Breast epithelium (tissue), 4 donors: Measurements from ENCODE around the gene TENM3. TPM values are rescaled to one million over a fixed set of nuclear protein-coding genes. Genes with fewer than 3 reads are reported as not detected.

Experiments used
- DNase-seq, 2 donors: peaks; one replicate each; pipeline ENCODE4 v3.0.0-alpha.2; 2019; ENCODE audit warnings: low spot score in 2 of 2
- H3K27ac ChIP-seq, 2 donors: fragments of 200-600 bp; sonication (generic) in 1 of 2; one replicate each; pipeline ENCODE4 v1.5.1; 2016 to 2019; ENCODE audit warnings: mild to moderate bottlenecking in 1 of 2
- H3K27me3 ChIP-seq, 2 donors: fragments of 200-600 bp; sonication (generic) in 1 of 2; one replicate each; pipeline versions ENCODE4 v1.5.1 to v1.6.0; 2017 to 2019; ENCODE audit warnings: control low read depth in 1 of 2, mild to moderate bottlenecking in 1 of 2
- H3K36me3 ChIP-seq: fragments of 200-600 bp; one replicate; pipeline ENCODE4 v1.5.1; 2019
- H3K4me1 ChIP-seq, 2 donors: fragments of 200-600 bp; sonication (generic); one replicate each; pipeline ENCODE4 v1.5.1; 2016 to 2019; ENCODE audit warnings: control low read depth in 1 of 2
- H3K4me3 ChIP-seq, 3 donors: fragments of 200-600 bp; sonication (generic); 1 replicate in 2 of 3; 2 replicates in 1 of 3; pipeline ENCODE4 v1.5.1; 2016 to 2019; ENCODE audit warnings: mild to moderate bottlenecking in 3 of 3, moderate library complexity in 2 of 3
- H3K9me3 ChIP-seq, 2 donors: fragments of 200-600 bp; sonication (generic) in 1 of 2; one replicate each; pipeline ENCODE4 v1.5.1; 2016 to 2019; ENCODE audit warnings: control low read depth in 1 of 2
- CTCF ChIP-seq, 3 donors: fragments of 450-650 bp; IDR thresholded peaks; one replicate each; pipeline ENCODE4 v1.5.1; 2016 to 2017; ENCODE audit warnings: antibody characterized with exemption in 3 of 3, mild to moderate bottlenecking in 3 of 3, moderate library complexity in 3 of 3
- POLR2A ChIP-seq: fragments of 450-650 bp; IDR thresholded peaks from one replicate; pipeline ENCODE4 v1.6.1; 2016; ENCODE audit warnings: antibody characterized with exemption, mild to moderate bottlenecking, moderate library complexity
- POLR2AphosphoS5 ChIP-seq, 3 donors: sonication (generic); formaldehyde crosslinking; IDR thresholded peaks; one replicate each; pipeline ENCODE4 v1.6.1; 2017; ENCODE audit warnings: antibody characterized with exemption in 3 of 3
- intact Hi-C: fragments of 100-400 bp; cut with DNase I; formaldehyde crosslinking; loops from one replicate; pipeline ENCODE4 v1.15.1; 2023; ENCODE audit warnings: low total_unique reads
- total RNA-seq, 3 donors: library from RNA; depleted of rRNA; stranded (reverse); fragments of >200 nt; gene quantifications; one replicate each; pipeline ENCODE4 v1.1.0, GENCODE V29; 2016

Gene TENM3
- total RNA-seq, 3 donors from 2014 or later: 4.6 to 30.6 (median 8.8) TPM

GRCh38 chr4:182254026-182254780 lies 11.0 kb downstream of the TENM3 start:
- Histone ChIP-seq H3K27ac (no peak overlapping the region), H3K4me1 (no peaks in the 10 kb centered on the region), H3K9me3 (peaks cover 0 to 3% of the 10 kb centered on the region in 2 donors), H3K36me3 (no peaks in the 10 kb centered on the region), H3K27me3 (peaks cover 0 to 5% of the 10 kb centered on the region in 2 donors), H3K4me3 (no peak overlapping the region)
- no peak for DNase-seq
- intact Hi-C loops: no loop called here
- TF ChIP-seq CTCF (IDR thresholded peaks at IDR 0.05): no peak
- no peak for TF ChIP-seq POLR2A
- TF ChIP-seq POLR2AphosphoS5 (IDR thresholded peaks at IDR 0.05): no peak

GRCh38 chr4:182255441-182256190 lies 12.4 kb downstream of the TENM3 start:
- intact Hi-C loops: no loop called here
- TF ChIP-seq POLR2A: no peak
- no peak for TF ChIP-seq POLR2AphosphoS5 (IDR thresholded peaks at IDR 0.05)
- TF ChIP-seq CTCF (IDR thresholded peaks at IDR 0.05): no peak
- DNase-seq: no peak
- no peak overlapping the region for H3K27ac ChIP-seq
- no peaks in the 10 kb centered on the region for H3K36me3 ChIP-seq
- peaks cover 0 to 3% of the 10 kb centered on the region in 2 donors for H3K9me3 ChIP-seq
- H3K4me3 ChIP-seq: no peak overlapping the region
- no peaks in the 10 kb centered on the region for H3K4me1 ChIP-seq
- H3K27me3 ChIP-seq: peaks cover 0 to 5% of the 10 kb centered on the region in 2 donors

- TF ChIP-seq POLR2A: no peak
- TF ChIP-seq POLR2AphosphoS5 (IDR thresholded peaks at IDR 0.05): no peak
- no peak for TF ChIP-seq CTCF (IDR thresholded peaks at IDR 0.05)
- intact Hi-C loops: no loop called here
- Histone ChIP-seq H3K4me3 (no peak overlapping the region), H3K27ac (no peak overlapping the region), H3K9me3 (peaks cover 0 to 3% of the 10 kb centered on the region in 2 donors), H3K27me3 (no peaks in the 10 kb centered on the region), H3K36me3 (no peaks in the 10 kb centered on the region), H3K4me1 (no peaks in the 10 kb centered on the region)
- no peak for DNase-seq
Observed at GRCh38 chr4:182257016-182257415, 13.8 kb downstream of the TENM3 start.

GRCh38 chr4:182257503-182257902 lies 14.3 kb downstream of the TENM3 start:
- Histone ChIP-seq H3K36me3 (no peaks in the 10 kb centered on the region), H3K27me3 (no peaks in the 10 kb centered on the region), H3K4me3 (no peak overlapping the region), H3K4me1 (no peaks in the 10 kb centered on the region), H3K27ac (no peak overlapping the region), H3K9me3 (peaks cover 0 to 3% of the 10 kb centered on the region in 2 donors)
- intact Hi-C loops: no loop called here
- DNase-seq: no peak
- no peak for TF ChIP-seq POLR2A
- TF ChIP-seq POLR2AphosphoS5 (IDR thresholded peaks at IDR 0.05): no peak
- TF ChIP-seq CTCF (IDR thresholded peaks at IDR 0.05): no peak

- Histone ChIP-seq H3K4me1 (no peaks in the 10 kb centered on the region), H3K9me3 (peaks cover 0 to 3% of the 10 kb centered on the region in 2 donors), H3K27ac (no peak overlapping the region), H3K27me3 (no peaks in the 10 kb centered on the region), H3K4me3 (no peak overlapping the region), H3K36me3 (no peaks in the 10 kb centered on the region)
- intact Hi-C loops: no loop called here
- TF ChIP-seq CTCF (IDR thresholded peaks at IDR 0.05) (no peak), POLR2AphosphoS5 (IDR thresholded peaks at IDR 0.05) (no peak), POLR2A (no peak)
- DNase-seq: no peak
Observed at GRCh38 chr4:182258441-182259000, 15.3 kb downstream of the TENM3 start.
